Measurements from ENCODE around the gene MAFG. TPM values are rescaled to one million over a fixed set of nuclear protein-coding genes. Genes with fewer than 3 reads are reported as not detected.

MAFG gene
- total RNA-seq, 1 experiment from 2014 or later: 29.8 TPM

DNA sequence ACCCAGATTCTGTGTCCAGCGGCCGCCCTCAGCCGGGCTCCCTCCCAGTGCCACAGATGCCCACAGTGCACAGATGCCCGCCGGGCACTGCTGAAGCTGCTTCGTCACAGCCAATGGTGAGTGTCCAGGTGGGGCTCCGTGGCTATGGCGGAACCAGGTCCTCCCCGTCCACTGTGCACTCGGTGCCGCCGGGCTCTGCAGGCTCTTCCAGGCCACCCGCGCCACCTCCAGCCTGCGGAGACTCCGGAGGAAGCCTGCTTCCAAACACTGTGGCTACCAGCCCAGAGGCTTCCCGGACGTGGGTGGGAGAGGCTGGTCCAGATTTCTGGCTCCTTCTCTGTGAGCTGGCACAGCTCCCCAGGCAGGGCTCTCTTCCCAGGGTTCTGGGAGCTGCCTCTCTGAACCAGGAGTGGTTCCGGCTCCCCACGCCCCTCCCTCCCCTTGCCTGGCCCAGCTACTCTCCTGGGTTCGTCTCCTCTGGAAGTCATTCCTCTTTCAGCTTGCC, 12.4 kb upstream of the MAFG start (continued):
- no peak for TF ChIP-seq AFF4 (CRISPR knock-in tag; IDR thresholded peaks at IDR 0.05; ENCODE audit: borderline replicate concordance)
- TF ChIP-seq, protein P1, sequence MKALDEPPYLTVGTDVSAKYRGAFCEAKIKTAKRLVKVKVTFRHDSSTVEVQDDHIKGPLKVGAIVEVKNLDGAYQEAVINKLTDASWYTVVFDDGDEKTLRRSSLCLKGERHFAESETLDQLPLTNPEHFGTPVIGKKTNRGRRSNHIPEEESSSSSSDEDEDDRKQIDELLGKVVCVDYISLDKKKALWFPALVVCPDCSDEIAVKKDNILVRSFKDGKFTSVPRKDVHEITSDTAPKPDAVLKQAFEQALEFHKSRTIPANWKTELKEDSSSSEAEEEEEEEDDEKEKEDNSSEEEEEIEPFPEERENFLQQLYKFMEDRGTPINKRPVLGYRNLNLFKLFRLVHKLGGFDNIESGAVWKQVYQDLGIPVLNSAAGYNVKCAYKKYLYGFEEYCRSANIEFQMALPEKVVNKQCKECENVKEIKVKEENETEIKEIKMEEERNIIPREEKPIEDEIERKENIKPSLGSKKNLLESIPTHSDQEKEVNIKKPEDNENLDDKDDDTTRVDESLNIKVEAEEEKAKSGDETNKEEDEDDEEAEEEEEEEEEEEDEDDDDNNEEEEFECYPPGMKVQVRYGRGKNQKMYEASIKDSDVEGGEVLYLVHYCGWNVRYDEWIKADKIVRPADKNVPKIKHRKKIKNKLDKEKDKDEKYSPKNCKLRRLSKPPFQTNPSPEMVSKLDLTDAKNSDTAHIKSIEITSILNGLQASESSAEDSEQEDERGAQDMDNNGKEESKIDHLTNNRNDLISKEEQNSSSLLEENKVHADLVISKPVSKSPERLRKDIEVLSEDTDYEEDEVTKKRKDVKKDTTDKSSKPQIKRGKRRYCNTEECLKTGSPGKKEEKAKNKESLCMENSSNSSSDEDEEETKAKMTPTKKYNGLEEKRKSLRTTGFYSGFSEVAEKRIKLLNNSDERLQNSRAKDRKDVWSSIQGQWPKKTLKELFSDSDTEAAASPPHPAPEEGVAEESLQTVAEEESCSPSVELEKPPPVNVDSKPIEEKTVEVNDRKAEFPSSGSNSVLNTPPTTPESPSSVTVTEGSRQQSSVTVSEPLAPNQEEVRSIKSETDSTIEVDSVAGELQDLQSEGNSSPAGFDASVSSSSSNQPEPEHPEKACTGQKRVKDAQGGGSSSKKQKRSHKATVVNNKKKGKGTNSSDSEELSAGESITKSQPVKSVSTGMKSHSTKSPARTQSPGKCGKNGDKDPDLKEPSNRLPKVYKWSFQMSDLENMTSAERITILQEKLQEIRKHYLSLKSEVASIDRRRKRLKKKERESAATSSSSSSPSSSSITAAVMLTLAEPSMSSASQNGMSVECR (CRISPR knock-in tag; IDR thresholded peaks at IDR 0.05; ENCODE audit: borderline replicate concordance): no peak

- H3K27me3 Mint-ChIP-seq (ENCODE audit: low read depth): peaks cover 23% of the 10 kb centered on the region
- H3K36me3 Mint-ChIP-seq: peaks cover 5% of the 10 kb centered on the region; the same call in 1 of the 2 replicates
- H3K27ac Mint-ChIP-seq: no peak overlapping the region
- no peak for TF ChIP-seq MAX (CRISPR knock-in tag; IDR thresholded peaks at IDR 0.05)
- no peak for TF ChIP-seq PREB (CRISPR knock-in tag; IDR thresholded peaks at IDR 0.05; ENCODE audit: borderline replicate concordance)
- TF ChIP-seq FOXK1 (CRISPR knock-in tag; IDR thresholded peaks at IDR 0.05): no peak
- no peak for TF ChIP-seq ATF3 (CRISPR knock-in tag; conservative IDR thresholded peaks at IDR 0.05)
- TF ChIP-seq ZMAT4 (CRISPR knock-in tag; IDR thresholded peaks at IDR 0.05): no peak
- no peak for TF ChIP-seq ZNF219 (CRISPR knock-in tag; IDR thresholded peaks at IDR 0.05; ENCODE audit: borderline replicate concordance)
- TF ChIP-seq TEAD4 (CRISPR knock-in tag; IDR thresholded peaks at IDR 0.05): no peak
- no peak for TF ChIP-seq ZNF138 (CRISPR knock-in tag; conservative IDR thresholded peaks at IDR 0.05)
- TF ChIP-seq NFE2L1 (CRISPR knock-in tag; IDR thresholded peaks at IDR 0.05): no peak
- no peak for TF ChIP-seq USF1 (CRISPR knock-in tag; IDR thresholded peaks at IDR 0.05)
- TF ChIP-seq, protein P2, sequence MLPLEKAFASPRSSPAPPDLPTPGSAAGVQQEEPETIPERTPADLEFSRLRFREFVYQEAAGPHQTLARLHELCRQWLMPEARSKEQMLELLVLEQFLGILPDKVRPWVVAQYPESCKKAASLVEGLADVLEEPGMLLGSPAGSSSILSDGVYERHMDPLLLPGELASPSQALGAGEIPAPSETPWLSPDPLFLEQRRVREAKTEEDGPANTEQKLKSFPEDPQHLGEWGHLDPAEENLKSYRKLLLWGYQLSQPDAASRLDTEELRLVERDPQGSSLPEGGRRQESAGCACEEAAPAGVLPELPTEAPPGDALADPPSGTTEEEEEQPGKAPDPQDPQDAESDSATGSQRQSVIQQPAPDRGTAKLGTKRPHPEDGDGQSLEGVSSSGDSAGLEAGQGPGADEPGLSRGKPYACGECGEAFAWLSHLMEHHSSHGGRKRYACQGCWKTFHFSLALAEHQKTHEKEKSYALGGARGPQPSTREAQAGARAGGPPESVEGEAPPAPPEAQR (CRISPR knock-in tag; IDR thresholded peaks at IDR 0.05): no peak
- no peak for TF ChIP-seq MYBL2 (CRISPR knock-in tag; IDR thresholded peaks at IDR 0.05)
- no peak for TF ChIP-seq EMX1 (CRISPR knock-in tag; IDR thresholded peaks at IDR 0.05)
- no peak for TF ChIP-seq KAT7 (CRISPR knock-in tag; IDR thresholded peaks at IDR 0.05; ENCODE audit: borderline replicate concordance)
- TF ChIP-seq USF2 (CRISPR knock-in tag; IDR thresholded peaks at IDR 0.05): no peak
- TF ChIP-seq SP1 (CRISPR knock-in tag; conservative IDR thresholded peaks at IDR 0.05): no peak
- no peak for TF ChIP-seq NR2C2 (CRISPR knock-in tag; IDR thresholded peaks at IDR 0.05)
- no peak for TF ChIP-seq ZNF396 (CRISPR knock-in tag; IDR thresholded peaks at IDR 0.05; ENCODE audit: borderline replicate concordance)
- TF ChIP-seq NR1H2 (CRISPR knock-in tag; IDR thresholded peaks at IDR 0.05): no peak
- TF ChIP-seq ZNF263 (CRISPR knock-in tag; IDR thresholded peaks at IDR 0.05; ENCODE audit: low read depth): no peak
- CTCF ChIA-PET: interaction anchor here (3.2 kb wide), 1 partner anchor 20 kb away, joined by 16 read pairs; no protein-coding TSS in a partner anchor
- DNase-seq (ENCODE audit: low spot score) (no peak), ATAC-seq (no peak)
- H3K4me1 Mint-ChIP-seq: peaks cover 22% of the 10 kb centered on the region
- POLR2A ChIA-PET: no interaction called here
- no peak overlapping the region for H3K4me3 Mint-ChIP-seq
- H3K9me3 Mint-ChIP-seq: no peaks in the 10 kb centered on the region
Observed at GRCh38 chr17:81939218-81939617, 11.7 kb upstream of the MAFG start.

Measured in WTC11 (cell line).